Cardiac muscle cell (in vitro differentiated cells and primary cell): ENCODE measurements around the gene YWHAG. TPM values are rescaled to one million over a fixed set of nuclear protein-coding genes. Genes with fewer than 3 reads are reported as not detected.
A peak's percentile ranks its signal among the peaks of the same experiment; 100 is the strongest.
"Not testable (repeated sequence)": the region's sequence is repeated elsewhere in the genome, so short reads cannot be mapped to it uniquely, and the experiment has no call there.

Experiments
- DNase-seq, 2 donors: peaks; one replicate each; pipeline versions ENCODE4 v3.0.0 to v3.0.0-alpha.2; 2010 to 2017; ENCODE audit warnings: low read depth in 1 of 2, low spot score in 1 of 2
- H3K27ac ChIP-seq: fragments of 200-600 bp; sonication (generic); 2 replicates; pipeline ENCODE4 v1.5.1; 2016
- H3K27me3 ChIP-seq: fragments of 200-600 bp; sonication (generic); 2 replicates; pipeline ENCODE4 v1.6.0; 2016; ENCODE audit warnings: control low read depth
- H3K36me3 ChIP-seq: fragments of 200-600 bp; sonication (generic); 2 replicates; pipeline ENCODE4 v1.5.1; 2016; ENCODE audit warnings: control low read depth
- H3K4me1 ChIP-seq: fragments of 200-600 bp; sonication (generic); 2 replicates; pipeline ENCODE4 v1.8.1; 2017; ENCODE audit warnings: low read depth, mild to moderate bottlenecking, mixed run types
- H3K4me3 ChIP-seq: fragments of 200-600 bp; sonication (generic); 2 replicates; pipeline ENCODE4 v1.5.1; 2016; ENCODE audit warnings: mild to moderate bottlenecking
- H3K9me3 ChIP-seq: fragments of 200-600 bp; sonication (generic); 2 replicates; pipeline ENCODE4 v1.5.1; 2017; ENCODE audit warnings: low read depth, mild to moderate bottlenecking, control low read depth
- CTCF ChIP-seq: IDR thresholded peaks from 2 replicates; pipeline ENCODE4 v1.5.1; 2012; ENCODE audit warnings: low read depth, mild to moderate bottlenecking, low read length
- polyA plus RNA-seq: library from polyadenylated mRNA; unstranded; fragments of >200 nt; fragmentation: Nextera tagmentation; extraction: Ambion mirVana; gene quantifications from 2 replicates; pipeline ENCODE4 v1.2.1, GENCODE V29; 2016
- total RNA-seq: library from RNA; depleted of rRNA; stranded (reverse); fragments of >200 nt; gene quantifications from 2 replicates; pipeline ENCODE4 v1.2.3, GENCODE V29; 2016

Gene YWHAG
- total and polyA plus RNA-seq, 2 experiments from 2014 or later: 25.0 to 97.9 TPM

DNA sequence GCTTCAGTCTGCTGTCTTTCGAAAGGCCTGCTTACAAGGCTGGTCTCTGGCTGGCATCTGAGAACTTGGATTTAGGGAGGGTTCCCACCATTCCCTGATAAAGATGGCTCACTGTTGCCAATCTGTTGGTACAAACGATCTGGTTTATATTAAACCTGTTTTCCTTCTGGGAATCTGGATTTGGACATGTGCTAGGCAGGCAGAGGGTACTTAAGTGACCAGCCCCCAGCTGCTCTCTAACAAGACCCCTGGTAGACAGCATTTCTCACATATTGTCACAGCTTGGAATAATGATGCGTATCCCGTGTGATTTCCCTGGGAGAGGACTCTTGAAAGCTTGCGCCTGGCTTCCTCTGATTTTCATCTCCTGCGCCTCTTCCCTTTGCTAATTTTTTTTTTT lies 21.6 kb downstream of the YWHAG start:
- no peak for DNase-seq
- Histone ChIP-seq H3K4me3 (no peak overlapping the region), H3K9me3 (no peaks in the 10 kb centered on the region), H3K36me3 (no peaks in the 10 kb centered on the region), H3K27me3 (no peaks in the 10 kb centered on the region), H3K4me1 (peaks cover 62% of the 10 kb centered on the region), H3K27ac (peak overlapping the region; percentile 80)
- no peak for TF ChIP-seq CTCF

GRCh38 chr7:76336094-76336493 lies 22.7 kb downstream of the YWHAG start:
- H3K9me3 ChIP-seq: no peaks in the 10 kb centered on the region
- H3K4me1 ChIP-seq: peaks cover 61% of the 10 kb centered on the region
- no peak for DNase-seq
- H3K36me3 ChIP-seq: no peaks in the 10 kb centered on the region
- peak overlapping the region; percentile 80 for H3K27ac ChIP-seq
- no peak for TF ChIP-seq CTCF
- no peaks in the 10 kb centered on the region for H3K27me3 ChIP-seq
- no peak overlapping the region for H3K4me3 ChIP-seq

DNA sequence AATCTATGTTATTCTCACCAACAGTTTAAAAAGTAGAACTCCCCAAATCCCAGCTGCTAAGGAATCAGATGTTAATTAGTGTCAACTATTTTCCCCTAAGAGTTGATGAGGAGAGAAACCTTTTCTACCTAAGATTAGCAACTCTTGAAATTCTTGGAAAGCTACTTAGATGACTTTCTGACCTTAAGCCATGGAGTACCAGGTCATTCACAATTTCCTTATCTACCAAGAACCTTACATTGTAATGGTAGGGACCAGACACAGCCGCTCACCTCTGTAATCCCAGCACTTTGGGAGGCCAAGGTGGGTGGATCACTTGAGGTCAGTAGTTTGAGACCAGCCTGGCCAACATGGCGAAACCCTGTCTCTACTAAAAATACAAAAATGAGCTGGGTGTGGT lies 23.4 kb downstream of the YWHAG start:
- H3K4me3 ChIP-seq, H3K36me3 ChIP-seq, H3K9me3 ChIP-seq, DNase-seq, H3K27me3 ChIP-seq: not testable (repeated sequence)
- H3K4me1 ChIP-seq: peaks cover 64% of the 10 kb centered on the region
- peak overlapping the region; percentile 80 for H3K27ac ChIP-seq

DNA sequence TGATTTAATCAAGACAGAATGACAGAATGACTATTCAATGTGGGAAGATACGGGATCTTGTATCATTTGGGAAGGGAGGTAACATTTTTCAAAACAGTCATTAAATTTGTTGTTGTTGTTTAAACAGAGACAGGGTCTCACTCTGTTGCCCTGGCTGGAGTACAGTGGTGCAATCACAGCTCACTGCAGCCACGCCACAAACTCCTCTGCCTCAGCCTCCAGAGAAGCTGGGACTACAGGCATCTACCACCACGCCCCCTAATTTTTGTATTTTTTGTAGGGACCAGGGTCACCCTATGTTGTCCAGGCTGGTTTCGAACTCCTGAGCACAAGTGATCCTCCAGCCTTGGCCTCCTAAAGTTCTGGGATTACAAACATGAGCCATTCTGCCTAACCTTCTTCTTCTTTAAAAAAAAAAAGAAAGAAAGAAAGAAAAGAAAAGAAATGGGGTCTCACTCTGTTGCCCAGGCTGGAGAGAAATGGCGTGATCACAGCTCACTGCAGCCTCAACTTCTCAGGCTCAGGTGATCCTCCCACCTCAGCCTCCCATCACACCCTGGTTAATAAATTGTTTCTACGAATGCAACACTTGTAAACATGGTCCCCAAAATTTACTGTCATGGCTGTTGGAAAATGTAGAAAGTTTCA lies 24.3 kb downstream of the YWHAG start:
- no peak for DNase-seq
- H3K4me1 ChIP-seq: peaks cover 64% of the 10 kb centered on the region
- no peak for TF ChIP-seq CTCF
- peaks cover 2% of the 10 kb centered on the region for H3K36me3 ChIP-seq
- no peaks in the 10 kb centered on the region for H3K27me3 ChIP-seq
- H3K9me3 ChIP-seq: no peaks in the 10 kb centered on the region
- no peak overlapping the region for H3K4me3 ChIP-seq
- H3K27ac ChIP-seq: peak overlapping the region; percentile 92

DNA sequence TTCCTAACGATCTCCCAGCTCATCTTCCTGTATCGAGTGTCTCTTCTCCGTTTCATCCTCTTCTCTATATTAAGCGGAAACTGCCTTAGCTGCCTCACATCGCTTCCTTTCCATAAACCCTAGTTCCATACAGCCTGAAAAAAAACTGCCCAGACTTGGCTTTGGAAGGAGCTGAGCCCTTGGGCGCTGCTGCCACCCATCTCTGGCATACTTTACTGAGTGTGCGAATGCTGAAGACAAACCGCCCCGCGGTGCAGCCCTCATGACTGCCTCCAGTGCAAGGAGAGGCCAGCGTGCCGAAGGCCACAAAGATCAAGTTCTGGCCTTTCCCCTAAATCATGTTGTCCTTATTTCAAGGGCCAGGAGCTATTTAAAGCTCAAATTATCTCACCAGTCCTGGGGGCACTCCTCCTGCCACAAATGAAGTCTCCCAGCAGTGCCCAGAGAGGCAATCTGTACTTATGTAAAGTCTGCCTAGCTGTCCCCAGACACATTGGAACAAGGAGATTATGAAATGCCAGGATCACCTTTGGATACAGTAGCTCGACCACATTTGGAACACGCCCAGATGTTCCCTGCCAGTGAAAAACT lies 25.2 kb downstream of the YWHAG start:
- H3K4me3 ChIP-seq: no peak overlapping the region
- DNase-seq: peak; percentile 44 to 84
- H3K9me3 ChIP-seq: no peaks in the 10 kb centered on the region
- H3K36me3 ChIP-seq: peaks cover 3% of the 10 kb centered on the region
- TF ChIP-seq CTCF: no peak
- H3K27me3 ChIP-seq: no peaks in the 10 kb centered on the region
- peak overlapping the region; percentile 92 for H3K27ac ChIP-seq
- H3K4me1 ChIP-seq: peaks cover 62% of the 10 kb centered on the region

DNA sequence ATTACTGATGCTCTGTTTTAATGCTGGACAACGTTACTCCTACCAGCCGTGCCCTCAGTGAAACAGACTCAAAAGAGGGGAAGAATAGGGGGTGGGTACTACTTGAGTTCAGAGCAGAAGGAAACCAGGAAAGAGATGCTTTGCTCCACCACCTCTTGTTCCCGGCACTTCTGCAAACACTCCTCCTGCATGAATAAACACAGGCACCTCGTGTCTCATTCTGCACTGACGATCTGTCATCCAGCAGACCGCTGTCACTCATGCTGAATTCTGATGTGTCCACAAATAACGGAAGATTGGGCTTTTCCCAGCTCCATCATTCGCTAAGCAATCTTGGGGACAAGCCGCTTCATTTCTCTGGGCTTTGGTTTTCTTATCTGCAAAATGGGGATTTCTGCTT lies 26.7 kb downstream of the YWHAG start:
- Histone ChIP-seq H3K9me3 (no peaks in the 10 kb centered on the region), H3K4me1 (peaks cover 69% of the 10 kb centered on the region), H3K4me3 (no peak overlapping the region), H3K27me3 (no peaks in the 10 kb centered on the region), H3K36me3 (peaks cover 3% of the 10 kb centered on the region), H3K27ac (peak overlapping the region; percentile 59)
- no peak for DNase-seq
- no peak for TF ChIP-seq CTCF
